HG03139 (cell line): ENCODE measurements around the gene GLRX.

ENCODE experiments used
- ATAC-seq: cut with Tn5 transposase; IDR thresholded peaks from one replicate; pipeline ENCODE4 v1.9.1; 2021; ENCODE audit not compliant: unreplicated experiment

The GLRX gene

DNA sequence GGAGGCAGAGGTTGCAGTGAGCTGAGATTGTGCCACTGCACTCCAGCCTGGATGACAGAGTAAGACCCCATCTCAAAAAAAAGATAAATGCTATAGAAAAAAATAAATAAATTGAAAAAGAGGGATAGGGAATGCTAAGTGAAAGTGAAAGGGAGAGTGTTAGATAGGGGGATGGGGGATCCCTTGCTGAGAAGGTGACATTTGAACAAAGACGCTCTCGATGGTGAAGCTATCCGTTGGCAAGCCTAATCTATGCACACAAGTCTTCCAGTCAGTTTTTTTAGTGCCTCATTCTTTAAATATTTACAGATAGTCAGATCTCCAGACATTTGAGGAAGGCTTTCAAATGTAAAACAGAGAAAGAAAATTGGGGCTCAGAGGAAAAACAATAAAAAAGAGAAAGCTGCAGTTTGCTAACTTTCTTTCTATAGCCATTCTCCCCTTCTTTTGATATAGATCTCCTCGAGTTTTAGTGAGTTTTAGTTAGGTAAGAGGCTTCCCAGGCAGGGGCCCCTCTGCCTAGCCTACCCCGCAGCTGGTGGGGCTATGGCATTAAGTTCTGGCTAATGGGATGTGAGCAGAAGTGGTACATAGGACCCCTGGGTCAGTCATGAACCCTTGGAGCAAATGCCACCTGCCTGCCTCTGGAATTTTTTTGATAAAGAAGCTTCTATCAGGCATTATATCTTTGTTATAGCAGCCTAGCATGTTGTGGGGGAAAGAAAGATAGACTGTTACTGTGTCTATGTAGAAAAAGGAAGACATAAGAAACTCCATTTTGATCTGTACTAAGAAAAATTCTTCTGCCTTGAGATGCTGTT is 12.0 kb downstream of the GLRX start:
- ATAC-seq: no peak

DNA sequence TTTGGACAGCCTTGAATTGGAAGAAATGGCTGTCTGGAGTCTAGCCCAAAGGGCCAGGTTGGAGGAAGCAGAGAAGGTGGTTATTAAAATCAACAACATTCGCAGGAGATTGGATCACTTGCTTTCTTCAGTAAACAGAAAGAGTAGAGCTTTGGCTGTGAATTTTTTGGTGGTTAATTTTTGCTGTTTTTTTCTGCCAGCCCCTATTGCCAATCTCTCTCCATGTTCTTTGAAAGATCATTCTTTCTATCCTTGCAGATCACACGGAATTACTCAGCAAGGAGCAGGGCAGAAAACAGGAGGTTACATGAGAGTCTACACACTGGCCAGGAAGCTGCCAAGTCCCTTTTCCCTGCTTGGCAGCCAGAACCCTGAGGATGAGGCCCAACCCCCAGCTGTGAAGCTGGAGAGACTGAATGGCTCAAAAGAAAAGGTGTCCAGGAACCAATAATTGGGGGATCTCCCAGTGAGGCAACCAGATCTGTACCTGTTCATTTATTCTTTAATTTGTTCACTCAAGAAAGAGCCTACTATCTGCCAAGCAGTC is 13.0 kb downstream of the GLRX start:
- no peak for ATAC-seq

DNA sequence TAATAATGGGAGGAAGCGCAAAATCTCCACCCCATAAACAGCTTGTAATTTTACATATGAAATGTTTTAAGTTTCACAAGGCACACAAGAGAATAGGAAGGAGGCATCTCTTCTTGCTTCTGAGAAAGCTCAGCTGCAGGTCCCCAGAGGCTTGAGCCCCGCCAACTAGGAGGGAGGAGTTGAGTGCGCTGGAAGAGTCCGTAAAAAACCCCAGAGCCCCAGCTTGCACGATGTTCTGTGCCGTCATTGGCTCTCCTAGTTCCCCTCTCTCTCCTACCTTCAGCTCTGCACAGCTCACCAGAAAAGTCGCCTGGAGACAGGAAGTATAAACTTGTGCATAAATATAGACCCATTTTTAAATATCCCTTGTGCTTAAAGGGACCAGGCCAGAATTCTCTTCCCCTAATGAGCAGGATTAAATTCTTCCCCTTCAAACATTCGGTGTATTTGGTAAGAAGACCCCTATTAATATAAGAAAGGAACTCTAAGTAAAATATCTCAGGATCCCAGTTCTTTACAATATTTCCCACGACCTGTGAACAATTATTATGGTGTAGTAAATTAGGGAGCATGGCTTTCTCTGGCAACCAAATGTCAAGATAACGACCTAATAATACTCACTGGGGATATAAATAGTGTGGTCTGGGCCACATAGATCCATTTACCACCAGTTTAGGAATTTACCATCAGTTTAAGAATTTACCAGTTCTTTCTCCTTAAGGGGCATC is 13.7 kb downstream of the GLRX start:
- peak; percentile 100 for ATAC-seq

DNA sequence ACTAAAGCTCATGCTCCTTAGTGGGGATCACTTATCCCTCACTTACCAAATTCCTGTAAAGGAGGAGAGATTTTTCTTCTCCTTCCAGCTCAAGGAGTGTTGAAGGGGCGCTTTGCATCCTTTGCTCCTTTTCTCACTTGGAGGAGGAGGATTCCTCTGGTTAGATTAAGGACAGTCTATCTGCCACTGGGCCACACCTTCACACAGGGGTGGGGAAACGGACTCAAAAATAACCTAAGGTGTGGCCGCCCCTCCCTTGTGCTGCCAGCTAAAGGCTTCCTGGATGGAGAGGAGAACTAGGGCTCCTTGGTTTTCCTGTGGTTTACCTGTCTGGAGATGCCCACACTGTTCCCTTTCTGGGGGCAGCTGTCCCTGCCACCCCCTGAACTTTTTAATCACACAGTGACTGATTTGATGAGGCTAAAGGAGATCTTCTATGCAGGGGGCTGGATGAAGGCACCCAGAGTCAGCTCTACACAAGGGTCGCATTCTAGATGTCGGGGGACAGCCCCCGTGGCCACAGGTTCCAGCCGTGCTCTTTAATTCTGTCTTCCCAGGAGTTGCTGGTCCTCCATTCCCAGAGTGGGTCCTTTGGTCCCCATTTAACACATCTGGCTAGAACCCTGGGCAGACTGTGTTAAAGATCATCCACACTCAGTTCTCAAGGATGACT is 14.4 kb downstream of the GLRX start:
- ATAC-seq: peak; percentile 8

DNA sequence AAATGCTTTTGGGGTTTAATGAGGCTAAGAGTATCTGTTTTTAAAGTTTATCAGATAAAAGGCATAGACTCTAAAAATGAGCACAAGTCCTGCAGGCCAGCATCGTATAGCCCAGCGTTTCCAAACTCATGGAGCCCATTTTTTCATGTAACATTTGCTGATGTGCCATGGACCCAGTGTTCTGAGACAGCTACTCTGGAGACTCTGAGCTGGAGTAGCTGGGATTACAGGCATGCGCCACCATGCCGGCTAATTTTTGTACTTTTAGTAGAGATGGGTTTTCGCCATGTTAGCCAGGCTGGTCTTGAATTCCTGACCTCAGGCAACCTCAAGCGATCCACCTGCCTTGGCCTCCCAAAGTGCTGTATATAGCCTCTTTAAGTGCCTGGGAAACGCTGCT is 15.8 kb downstream of the GLRX start:
- no peak for ATAC-seq

DNA sequence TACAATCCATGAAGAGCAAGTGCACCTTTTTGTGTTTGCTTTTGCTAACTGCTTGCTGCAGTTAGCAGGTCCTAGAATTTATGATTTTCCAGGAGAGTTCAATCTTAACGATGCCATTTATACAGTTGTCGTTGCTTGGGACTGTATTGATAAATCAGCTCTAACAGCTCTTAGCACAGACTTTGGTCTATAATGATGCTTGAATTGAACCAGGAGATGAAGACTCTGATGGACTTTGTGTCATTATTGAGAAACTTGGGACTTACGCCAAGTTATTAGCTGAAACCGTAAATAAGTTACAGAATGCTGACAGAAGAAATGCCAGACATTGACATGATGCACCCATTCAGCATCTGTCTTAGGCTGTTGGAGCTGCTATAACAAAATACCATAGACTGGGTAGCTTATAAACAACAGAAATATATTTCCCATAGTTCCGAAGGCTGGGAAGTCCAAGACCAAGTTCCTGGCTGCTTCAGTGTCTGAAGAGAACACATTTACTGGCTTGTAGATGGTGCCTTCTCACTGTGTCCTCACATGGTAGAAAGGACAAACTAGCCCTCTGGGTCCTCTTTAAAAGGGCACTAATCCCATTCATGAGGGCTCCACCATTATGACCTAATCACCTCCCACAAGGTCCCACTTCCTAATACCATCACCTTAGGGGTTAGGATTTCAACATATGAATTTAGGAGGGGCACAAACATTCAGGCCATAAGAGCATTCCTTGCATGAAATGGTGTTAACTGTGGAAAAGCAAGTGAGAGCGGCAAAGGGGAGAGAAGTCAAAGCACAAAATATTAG is 17.6 kb downstream of the GLRX start:
- ATAC-seq: no peak

DNA sequence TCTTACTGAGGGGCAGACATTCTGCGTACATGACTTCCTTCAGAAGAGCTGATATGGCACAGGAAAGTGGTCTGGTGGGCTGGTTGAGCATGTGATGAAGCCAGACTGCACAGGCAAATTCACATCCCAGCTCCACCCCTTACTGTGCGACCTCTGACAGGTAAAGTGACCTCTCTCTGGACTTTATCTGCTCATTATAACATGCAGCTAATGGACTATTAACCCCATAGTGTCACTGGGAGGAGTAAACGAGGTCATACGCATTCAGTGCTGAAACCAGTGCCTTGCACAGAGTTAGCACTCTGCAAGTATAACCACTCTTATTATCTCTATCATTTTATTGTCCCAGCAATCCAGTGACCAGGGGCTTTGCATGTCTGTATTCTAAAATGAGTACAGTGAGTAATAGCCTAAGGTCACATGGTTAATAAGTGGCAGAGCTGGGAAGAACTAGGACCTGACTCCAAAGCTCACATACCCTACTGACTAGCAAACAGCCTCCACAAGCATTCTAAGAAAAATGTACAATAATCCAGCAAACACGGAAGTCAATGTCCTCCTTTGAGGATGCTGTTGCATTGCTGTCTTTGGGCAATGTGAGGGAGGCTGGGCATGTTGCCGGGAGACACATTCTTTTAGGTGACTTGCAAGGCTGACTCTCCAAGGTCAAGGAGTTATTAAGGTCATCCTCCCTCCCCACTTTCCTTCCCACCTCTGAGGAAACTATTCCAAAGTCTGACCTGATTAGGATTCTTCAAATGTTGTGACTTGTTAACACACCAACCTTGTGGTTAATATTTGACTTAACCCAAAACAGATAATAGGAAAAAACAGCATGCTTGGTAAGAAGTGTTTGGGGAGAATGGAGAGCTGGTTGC is 19.0 kb downstream of the GLRX start:
- ATAC-seq: no peak

DNA sequence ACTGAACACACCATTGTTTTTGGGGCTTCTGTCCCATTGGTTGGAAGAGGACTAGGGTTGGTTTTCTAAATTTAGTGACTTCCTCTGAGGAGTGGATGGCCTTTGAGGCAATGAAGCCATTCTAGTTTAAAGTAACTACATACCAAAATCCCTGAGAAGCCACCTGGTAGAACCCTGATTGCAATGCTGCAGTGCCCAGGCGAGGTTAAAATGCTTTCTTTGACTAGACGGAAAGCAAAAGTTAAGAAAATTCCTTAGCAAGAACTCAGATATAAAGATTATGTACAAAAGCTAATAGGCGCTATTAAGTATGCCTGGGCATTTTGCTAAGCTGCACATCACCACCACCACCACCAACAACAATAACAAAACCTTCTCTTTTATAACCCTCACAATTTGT is 20.6 kb downstream of the GLRX start:
- no peak for ATAC-seq

DNA sequence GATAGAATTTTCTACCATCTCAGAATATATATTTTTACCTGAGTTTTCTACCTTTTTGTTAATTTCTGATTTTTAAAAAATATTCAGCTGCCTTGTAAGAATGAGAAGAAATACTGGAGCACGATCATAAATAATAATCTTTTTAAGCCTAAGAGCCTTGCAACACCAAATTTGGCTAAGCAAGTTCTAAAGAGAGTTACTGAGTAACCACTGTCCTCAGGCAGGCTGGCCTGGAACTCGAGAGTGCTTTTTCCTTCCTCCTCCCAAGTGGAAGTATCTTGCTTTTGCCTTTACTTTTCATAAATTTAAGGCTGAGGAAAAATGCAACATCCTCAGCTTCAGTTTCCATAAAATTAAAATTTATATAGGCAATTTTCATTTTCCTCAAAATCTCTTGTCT is 21.0 kb downstream of the GLRX start:
- ATAC-seq: no peak

DNA sequence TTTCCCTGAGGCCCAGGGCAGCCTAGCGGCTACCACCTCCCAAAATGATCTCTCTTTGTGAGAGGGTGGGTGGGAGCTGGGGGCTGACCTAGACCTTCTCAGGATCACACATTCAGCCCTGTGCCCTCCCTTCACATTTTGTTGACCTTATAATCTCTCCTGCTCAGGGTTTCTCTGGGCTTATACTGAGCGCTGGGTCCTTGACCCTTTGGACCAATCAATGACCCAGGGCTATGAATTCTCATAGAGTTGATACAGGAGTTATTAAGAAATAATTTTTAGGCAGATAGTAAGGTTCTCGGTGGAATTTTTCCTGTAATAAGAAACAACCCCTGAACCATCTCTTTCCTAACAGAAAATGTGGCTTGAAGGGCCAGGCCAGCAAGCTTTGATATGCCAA is 22.0 kb downstream of the GLRX start:
- no peak for ATAC-seq

DNA sequence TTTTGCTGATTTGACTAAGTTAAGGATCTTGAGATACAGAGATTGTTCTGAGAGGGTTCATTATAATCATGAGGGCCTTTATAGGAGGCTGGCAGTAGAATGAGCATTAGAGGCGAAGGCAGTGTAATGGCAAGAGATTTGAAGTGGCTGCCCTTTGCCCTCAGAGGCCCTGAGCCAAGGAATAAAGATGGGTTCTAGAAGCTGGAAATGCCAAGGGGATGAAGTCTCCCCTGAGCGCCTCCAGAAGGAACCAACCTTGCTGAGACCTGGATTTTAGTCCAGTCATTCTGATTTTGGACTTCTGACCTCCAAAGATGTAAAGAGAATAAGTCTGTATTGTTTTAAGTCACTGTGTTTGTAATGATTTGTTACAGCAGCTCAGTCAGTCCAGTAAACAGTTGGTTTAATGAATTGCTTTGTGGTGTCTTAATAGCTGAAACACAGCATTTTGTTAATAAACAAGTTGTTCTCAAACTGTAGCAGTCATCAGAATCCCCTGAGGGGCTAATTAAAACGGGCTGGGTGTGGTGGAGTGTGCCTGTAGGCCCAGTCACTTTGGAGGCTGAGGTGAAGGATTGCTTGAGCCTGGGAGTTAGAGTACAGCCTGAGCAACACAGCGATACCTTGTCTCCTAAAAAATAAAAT is 23.2 kb downstream of the GLRX start:
- no peak for ATAC-seq

DNA sequence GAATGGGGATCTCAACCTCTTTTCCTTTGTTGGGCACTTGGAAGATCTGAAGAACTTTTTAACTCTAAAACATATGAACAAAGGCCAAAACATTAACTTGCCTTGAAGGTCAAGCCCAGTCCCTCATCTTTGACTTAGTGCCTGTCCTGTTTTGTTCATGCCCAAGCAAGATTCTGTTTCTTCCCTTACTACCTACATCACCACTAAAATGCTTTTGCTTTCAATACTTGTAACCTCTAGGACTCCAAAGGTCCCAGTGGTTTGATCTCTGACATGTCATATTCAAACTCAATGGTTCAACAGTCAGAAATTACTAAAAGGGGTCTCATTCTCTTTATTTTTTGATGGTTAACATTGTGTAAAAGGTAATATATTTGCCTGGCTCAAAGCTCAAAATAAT is 24.0 kb downstream of the GLRX start:
- ATAC-seq: no peak

DNA sequence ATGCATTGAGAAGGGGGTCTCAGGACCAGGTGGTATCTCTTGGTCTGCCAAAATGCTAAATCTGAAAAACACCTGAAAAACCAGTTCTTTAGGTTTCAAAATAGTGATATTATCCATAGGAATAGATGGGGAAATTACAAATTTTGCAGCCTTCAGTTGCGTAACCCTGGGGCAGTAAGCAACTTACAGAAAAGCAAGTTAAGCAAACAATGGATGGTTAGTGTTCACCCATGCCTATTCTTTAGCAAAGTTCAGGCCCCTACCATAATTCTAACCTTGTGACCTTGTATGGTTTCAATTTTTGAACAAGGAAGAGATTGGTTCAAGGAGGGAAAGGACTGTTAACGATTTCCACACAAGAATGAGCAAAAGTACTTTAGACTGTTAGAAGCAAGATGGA is 24.5 kb downstream of the GLRX start:
- ATAC-seq: no peak

DNA sequence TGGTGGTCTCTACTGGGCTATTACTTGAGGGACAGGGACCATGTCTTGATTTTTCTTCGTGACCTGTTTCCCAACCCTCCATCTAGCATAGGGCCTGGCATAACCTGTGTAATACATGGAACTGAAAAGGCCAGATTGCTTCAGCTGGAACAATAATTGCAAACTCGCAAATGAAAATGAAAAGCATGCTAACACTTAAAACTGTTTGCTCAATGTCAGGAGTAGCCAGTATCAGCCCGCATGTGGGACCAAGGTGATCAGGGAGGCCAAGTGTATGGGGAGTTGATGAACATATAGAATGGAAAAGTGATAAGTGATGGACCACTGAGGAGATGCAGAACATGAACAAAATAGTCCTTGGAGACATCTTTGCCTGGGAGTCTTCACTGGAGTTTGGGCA is 25.2 kb downstream of the GLRX start:
- no peak for ATAC-seq

DNA sequence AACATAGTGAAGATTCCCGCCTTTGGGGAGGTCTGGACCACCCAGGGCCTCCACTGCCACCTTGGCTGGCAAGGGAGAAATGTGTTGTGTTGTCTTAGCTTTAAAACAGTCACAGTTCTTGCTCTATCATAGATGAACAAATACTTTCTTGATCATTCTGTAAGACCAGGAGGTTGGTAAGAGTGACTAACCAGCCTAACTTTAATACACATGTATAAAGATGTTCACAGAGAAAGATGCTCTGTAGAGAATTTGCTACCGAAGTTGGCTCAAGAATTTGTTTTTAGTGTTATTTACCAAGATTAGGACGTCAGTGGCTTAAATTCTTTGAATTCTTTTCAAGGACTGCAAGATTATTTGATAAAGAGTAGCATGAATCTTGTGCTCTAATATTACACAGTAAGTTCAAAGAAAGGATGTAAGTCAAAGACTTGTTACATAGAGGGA is 28.4 kb downstream of the GLRX start:
- ATAC-seq: no peak

DNA sequence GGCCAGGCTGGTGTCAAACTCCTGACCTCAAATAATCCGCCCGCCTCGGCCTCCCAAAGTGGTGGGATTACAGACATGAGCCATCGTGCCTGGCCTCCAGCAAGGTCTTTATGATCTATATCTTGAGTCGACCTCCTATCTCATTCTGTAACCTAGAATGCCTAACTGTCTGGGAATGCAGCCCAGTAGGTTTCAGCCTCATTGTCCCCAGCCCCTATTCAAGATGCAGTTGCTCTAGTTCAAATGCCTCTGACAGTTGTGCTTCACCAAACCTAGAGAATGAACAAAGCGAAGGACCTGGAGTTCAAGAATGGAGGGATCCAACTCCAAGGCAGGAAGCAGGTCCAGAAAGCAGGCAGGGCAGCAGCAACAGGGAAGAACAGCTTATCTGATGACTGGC is 30.8 kb downstream of the GLRX start:
- no peak for ATAC-seq

DNA sequence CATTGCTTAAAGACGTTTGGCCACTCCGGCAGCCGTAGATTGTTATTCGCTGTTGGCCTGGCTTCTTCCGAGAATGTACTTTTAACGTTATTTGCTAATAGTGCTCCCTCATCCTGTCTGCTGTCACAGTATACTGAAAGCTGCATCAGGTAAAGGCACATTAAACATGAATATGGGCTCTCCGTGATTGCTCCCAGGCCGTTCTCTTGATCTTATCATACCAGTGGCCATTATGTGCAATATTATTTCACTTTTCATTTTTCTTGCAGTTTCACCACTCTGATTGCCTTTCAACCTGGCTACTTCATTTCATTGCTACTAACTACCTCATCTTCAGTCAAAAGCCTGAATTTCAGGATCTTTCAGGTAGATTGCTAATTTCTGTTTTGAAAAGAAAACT is 34.0 kb downstream of the GLRX start:
- no peak for ATAC-seq

DNA sequence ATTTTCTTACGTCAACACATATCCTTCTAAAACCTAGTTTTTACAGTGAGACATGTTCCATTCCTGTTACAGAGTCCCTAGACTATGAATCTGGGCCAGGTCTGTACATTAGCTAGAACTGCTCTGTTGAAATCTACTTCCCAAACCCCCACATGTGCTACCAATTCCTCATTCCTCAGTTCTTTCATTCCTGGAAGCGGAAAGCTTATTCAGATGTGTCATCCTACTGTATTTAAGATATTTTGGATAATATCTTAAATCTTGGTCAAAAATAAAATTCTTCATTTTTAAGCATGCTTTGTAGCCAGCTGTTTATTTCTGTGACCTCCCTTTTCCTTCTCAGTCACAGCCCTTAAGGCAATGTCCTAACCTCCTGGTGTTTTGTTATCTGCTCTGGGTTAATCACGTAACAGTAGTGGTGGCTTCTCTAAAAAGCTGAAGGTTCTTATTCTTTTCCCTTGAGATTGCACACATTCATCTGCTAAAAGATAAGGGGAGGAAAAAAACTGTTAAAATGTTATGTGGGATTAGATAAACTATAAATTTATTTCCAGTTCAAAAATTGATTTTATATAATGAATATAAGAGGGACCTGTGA is 35.6 kb downstream of the GLRX start:
- ATAC-seq: no peak
